Erythroblast (primary cell): ENCODE data around the gene KRTAP16-1.

ENCODE experiments used
- GATA1 ChIP-seq: IDR thresholded peaks from 2 replicates; pipeline ENCODE4 v1.6.1; 2011; ENCODE audit warnings: low read depth, mild to moderate bottlenecking, control low read depth, low read length, moderate library complexity
- POLR2A ChIP-seq: IDR thresholded peaks from 2 replicates; pipeline ENCODE4 v1.6.1; 2011; ENCODE audit warnings: mild to moderate bottlenecking, low read length

DNA sequence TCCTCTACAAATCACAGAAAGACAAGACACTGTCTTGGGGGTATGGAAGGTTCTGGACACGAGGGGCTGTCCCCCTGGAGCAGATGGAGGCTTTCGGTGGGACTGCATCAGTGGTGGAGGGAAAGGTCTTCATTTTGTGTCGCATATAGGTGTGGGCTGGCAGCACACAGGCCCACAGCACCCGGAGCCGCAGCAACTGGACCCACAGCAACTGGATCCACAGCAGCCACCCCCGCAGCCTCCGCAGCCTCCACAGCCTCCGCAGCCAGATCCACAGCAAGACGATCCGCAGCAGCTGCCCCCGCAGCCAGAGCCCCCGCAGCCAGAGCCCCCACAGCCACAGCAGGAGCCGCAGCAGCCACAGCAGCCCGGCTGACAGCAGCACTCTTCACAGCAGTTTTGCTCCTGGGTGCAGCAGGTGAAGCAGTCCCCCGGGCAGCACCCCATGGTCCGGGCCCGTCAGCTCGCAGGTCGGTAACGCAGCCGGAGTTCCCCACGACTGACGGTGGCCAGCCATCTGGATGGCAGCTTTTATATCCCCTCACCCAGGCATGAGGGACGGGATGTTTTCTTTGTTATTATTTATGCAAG lies 6.2 kb upstream of the KRTAP16-1 start, which contains the start of gene KRTAP17-1:
- TF ChIP-seq POLR2A (no peak), GATA1 (no peak)
